Right lobe of liver (tissue), 4 donors: ENCODE measurements around the gene HCN2.

Source experiments
- CTCF ChIP-seq, 4 donors: fragments of 200-600 bp in 3 of 4; fragments of 450-650 bp in 1 of 4; IDR thresholded peaks; one replicate each; pipeline versions ENCODE4 v1.5.1 to v1.8.0; 2016 to 2022; ENCODE audit warnings: antibody characterized with exemption in 4 of 4, mild to moderate bottlenecking in 2 of 4
- POLR2A ChIP-seq: fragments of 450-650 bp; IDR thresholded peaks from one replicate; pipeline ENCODE4 v1.6.1; 2017; ENCODE audit warnings: antibody characterized with exemption, mild to moderate bottlenecking
- donor health status: DM: no; HTN: no; CAD: no.
- donor health status: DM: no; HTN: no; CAD: no.
- donor health status: DM: no; HTN: yes; CAD: no.

- TF ChIP-seq CTCF (IDR thresholded peaks at IDR 0.05) (no peak), POLR2A (no peak)
Measured at GRCh38 chr19:640606-641189, 51.0 kb downstream of the HCN2 start.
